ENCODE data around the gene ATAD3B.

The ATAD3B gene

DNA sequence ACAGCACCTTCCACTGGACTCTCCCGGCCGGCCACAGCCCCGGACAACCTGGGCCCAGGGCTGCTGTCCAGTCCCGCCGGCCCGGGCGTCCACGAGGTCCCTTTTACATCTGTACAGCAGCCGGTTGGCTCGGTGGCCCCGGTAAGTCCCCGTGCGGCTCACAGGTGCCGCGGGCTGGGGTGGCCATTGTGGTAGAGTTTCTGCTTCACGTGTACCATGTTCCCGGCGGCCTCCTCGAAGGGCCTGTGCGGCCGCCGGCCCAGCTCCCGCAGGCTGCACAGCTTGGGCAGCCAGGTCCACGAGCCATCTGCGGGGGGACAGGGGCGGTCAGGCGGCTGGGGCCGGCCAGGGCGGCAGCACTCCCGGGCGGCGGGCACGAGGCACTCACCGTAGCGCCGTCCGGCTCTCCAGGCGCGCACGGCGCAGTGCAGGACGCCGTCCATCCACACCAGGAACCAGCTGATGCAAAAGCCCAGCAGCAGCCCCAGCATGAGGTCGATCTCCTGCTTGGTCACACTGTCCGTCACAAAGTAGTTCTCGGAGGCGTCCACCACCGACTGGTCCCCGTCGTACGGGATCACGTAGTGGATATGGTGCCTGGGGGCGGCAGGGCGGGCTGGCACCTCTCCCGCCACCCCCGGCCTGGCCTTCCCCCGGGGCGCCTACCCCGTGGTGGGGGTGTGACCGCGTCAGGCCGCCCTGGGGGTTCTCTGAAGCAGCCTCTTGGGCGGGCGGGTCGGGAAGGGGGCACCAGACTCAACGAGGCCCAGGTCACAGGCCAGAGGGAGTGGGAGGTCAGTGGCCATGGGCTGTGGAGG is 63.8 kb downstream of the ATAD3B start:
- no peak for DNase-seq (ENCODE audit: low read depth)

GRCh38 chr1:1536019-1536937 is 64.7 kb downstream of the ATAD3B start:
- no peak for DNase-seq (ENCODE audit: low read depth)

DNA sequence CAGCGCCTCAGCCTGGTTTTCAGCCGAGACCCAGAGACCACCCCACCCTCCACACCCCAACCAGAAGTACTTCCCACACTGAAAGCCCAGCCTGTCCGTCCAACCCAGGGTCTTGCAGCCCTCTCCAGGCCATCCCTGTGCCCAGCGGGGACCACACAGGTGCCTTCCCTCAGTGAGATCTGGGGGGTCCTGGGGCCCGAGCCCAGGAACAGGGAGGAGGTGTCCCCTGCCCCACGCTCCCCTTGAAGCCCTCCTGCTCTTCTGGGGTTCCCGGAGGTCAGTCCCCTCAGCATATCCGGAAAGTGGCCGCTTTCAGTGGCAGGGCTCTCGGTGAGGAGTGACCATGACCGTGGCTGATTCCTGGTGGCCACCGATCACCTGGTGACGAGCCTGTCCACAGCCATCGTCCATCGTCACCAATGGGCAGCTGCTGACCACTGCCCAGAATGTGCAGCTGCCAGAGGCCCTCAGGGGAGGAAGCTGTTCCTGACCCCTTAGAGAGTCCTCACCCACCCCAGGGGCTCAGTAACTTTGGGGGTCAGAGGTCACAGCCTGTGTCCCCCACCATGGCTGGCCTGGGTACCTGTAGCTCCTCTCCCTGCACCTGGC is 65.5 kb downstream of the ATAD3B start:
- DNase-seq (ENCODE audit: low read depth) = no peak

DNA sequence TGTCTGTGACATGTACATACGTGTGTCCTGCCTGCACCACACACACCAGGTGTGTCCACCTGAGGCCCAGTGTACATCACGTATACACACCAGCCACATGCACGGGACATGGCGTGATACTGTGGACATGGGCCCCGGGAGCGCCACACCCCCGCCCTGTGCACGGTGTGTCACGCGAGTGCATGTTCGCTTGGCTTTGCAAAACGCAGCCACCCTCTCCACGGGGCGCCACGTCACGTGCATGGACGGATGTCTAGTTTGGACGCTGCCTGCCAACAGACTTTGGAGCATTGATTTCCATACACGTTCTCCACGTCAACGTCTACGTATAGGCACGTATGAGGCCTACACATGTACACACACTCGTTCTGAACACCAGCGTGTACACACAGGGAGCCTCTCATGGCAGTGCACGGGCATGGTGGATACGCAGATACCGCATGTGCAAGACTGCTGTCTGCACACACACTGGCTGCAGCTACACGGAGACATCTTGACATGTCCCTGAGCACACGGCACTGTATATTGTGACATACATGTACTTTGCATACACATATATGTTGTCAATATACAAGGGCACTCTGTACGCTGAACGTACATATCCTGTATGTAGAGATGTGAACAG is 66.2 kb downstream of the ATAD3B start:
- DNase-seq (ENCODE audit: low read depth) = no peak

DNA sequence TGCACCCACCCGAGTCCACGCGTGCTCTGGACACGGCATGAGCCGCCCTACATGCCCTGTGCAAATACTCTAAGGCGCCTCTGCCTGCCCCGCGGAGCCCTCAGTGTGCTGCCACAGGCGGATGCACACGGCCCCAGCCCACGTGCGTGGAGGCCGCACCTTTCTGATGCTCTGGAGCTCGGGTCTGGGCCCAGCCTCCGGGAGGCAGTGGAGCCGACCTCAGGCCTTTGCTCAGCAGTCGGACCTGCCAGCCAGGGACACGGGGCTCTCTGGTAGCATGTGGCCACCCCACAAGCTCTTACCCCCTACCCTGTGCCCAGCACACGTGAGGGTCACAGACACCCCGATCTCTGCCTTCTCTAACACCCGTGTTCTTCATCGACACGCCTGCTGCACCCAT is 66.8 kb downstream of the ATAD3B start:
- DNase-seq (ENCODE audit: low read depth) = no peak

DNA sequence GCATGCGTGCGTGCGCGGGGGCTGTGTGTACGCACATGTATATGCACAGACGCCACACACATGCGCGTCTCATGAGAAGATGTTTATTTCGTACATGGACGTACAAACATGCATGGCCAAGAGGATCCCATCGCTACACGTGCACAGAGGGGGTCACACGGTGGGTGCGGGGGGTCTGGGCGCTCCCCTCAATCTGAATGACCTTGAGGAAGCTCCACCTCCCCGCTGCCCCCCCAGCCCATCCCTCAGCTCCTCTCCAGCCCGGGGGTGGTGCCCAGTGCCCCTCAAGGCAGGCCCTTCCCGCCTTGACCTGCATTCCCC is 67.4 kb downstream of the ATAD3B start:
- DNase-seq (ENCODE audit: low read depth) = no peak

- DNase-seq (ENCODE audit: low read depth) = no peak
These were observed 67.9 kb downstream of the ATAD3B start for GRCh38 chr1:1539310-1540089.

GRCh38 chr1:1540090-1540817 is 68.7 kb downstream of the ATAD3B start, which contains the start of gene TMEM240:
Gene TMEM240, minus strand, starts transcription at chr1:1540624. Its CDS starts 278 bp downstream, at chr1:1540346.
- peak; percentile 29 for DNase-seq (ENCODE audit: low read depth)

GRCh38 chr1:1540818-1541628 is 69.5 kb downstream of the ATAD3B start:
- DNase-seq (ENCODE audit: low read depth) = no peak

DNA sequence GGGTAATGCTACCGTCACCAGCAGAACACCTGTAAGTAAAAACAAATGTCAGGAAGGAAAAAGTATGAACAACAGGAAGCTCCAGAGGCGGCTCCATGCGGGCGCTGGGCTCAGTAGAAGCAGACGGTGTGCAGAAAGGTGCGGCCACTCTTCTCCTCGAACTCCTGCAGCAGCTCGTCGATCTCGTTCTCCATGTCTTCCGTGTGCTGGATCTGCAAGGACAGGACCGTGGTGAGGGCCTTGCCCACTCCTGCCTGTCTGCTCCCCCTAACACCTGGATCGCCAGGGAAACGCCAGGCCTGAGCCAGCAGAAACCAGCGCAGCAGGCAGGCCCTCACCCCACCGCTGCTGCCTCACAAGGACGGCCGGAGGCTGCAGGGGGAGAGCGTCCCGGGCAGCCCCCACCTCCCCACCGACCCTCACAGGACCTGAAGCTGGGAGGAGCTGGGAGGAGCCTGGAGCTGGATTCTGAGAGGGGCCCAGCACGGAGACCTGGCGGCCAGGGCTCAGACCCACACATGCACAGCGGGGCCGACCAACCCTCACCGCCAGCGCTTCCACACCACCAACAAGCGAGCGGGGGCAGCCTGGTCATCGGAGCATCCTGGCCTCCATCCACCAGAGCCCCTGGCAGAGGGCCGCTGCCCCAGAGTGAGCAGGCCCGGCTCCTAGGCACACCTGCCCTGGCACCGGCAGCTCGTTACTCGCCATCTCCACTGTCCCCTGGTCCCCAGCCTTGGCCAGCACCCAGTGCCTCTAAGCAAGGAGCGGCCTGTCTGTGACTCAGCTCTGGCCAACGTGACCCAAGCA is 70.6 kb downstream of the ATAD3B start:
- no peak for DNase-seq (ENCODE audit: low read depth)

- no peak for DNase-seq (ENCODE audit: low read depth)
These were observed 71.5 kb downstream of the ATAD3B start for GRCh38 chr1:1542766-1543705.

- no peak for DNase-seq (ENCODE audit: low read depth)
These were observed 72.1 kb downstream of the ATAD3B start for GRCh38 chr1:1543706-1544099.

DNA sequence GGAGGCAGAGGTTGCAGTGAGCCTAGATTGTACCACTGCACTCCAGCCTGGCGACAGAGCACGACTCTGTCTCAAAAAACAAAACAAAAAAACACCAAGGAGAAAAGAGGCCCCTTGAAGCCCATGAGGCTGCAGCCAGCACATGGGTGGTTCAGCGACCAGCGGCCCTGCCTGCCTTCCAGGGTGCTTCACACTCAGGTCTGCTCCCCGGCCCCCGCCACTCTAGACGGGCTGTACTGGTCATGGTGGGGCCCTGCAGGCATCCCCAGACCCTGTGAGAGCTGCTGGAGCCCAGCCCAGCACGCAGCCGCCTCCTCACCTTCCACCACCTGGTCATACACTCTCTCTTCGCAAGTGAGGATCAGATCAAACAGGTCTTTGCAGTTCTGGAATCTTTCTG is 73.0 kb downstream of the ATAD3B start:
- DNase-seq (ENCODE audit: low read depth) = no peak

Measured in activated T-helper 9 cell treated with anti-CD3 and anti-CD28 coated beads, Interleukin-2, amount 50 U/mL, for 16 hours (primary cell).